ENCODE measurements around the gene PRR14. TPM values are rescaled to one million over a fixed set of nuclear protein-coding genes. Genes with fewer than 3 reads are reported as not detected.

Gene PRR14
- total RNA-seq, 1 donor, result 20.8 TPM

Other genes with a start within 250 kb of the PRR14 start
- gene ZNF771, start 243.4 kb upstream of the PRR14 start, total RNA-seq, result 1.0 TPM
- gene DCTPP1, start 220.9 kb upstream of the PRR14 start, total RNA-seq, result 4.1 TPM
- 11.4 TPM for gene SEPHS2, start 205.1 kb upstream of the PRR14 start, total RNA-seq
- 150 TPM for gene ITGAL, start 178.2 kb upstream of the PRR14 start, total RNA-seq
- 5.7 TPM for gene ZNF768, start 124.4 kb upstream of the PRR14 start, total RNA-seq
- gene ZNF747, start 116.1 kb upstream of the PRR14 start, total RNA-seq, result 6.0 TPM
- gene ZNF764, start 92.6 kb upstream of the PRR14 start, total RNA-seq, result 10.5 TPM
- gene ZNF688, start 79.2 kb upstream of the PRR14 start, total RNA-seq, result 9.4 TPM
- 2.6 TPM for gene ZNF785, start 65.3 kb upstream of the PRR14 start, total RNA-seq
- gene ZNF689, start 40.6 kb upstream of the PRR14 start, total RNA-seq, result 14.9 TPM
- 100 TPM for gene FBRS, start 7.5 kb downstream of the PRR14 start, total RNA-seq
- 16.5 TPM for gene SRCAP, start 48.2 kb downstream of the PRR14 start, total RNA-seq
- gene PHKG2, start 97.5 kb downstream of the PRR14 start, total RNA-seq, result 15.7 TPM
- 2.2 TPM for gene CFAP119, start 111.1 kb downstream of the PRR14 start, total RNA-seq
- 44.1 TPM for gene RNF40, start 111.4 kb downstream of the PRR14 start, total RNA-seq
- 3.4 TPM for gene ZNF629, start 136.2 kb downstream of the PRR14 start, total RNA-seq
- 17.0 TPM for gene BCL7C, start 243.1 kb downstream of the PRR14 start, total RNA-seq
- 0.21 TPM for gene CTF1, start 245.7 kb downstream of the PRR14 start, total RNA-seq

All from mononuclear cell (primary cell).